KMS-11 (cell line): ENCODE results near the gene GGACT.

Source experiments
- H2AFZ ChIP-seq: fragments of 200-600 bp; sonication (generic); 2 replicates; pipeline ENCODE4 v1.6.1; 2016; ENCODE audit warnings: antibody characterized with exemption, mixed run types, low read depth
- H3K27ac ChIP-seq: fragments of 200-600 bp; sonication (generic); 2 replicates; pipeline ENCODE4 v1.6.1; 2016; ENCODE audit warnings: mild to moderate bottlenecking, mixed run types
- H3K27me3 ChIP-seq: fragments of 200-600 bp; sonication (generic); 2 replicates; pipeline ENCODE4 v1.6.1; 2017; ENCODE audit warnings: mild to moderate bottlenecking, low read depth, mixed run types, moderate library complexity; ENCODE audit not compliant: insufficient read depth
- H3K36me3 ChIP-seq: fragments of 200-600 bp; sonication (generic); 2 replicates; pipeline ENCODE4 v1.6.1; 2017; ENCODE audit warnings: mild to moderate bottlenecking, mixed run types; ENCODE audit not compliant: insufficient read depth
- H3K4me1 ChIP-seq: fragments of 200-600 bp; sonication (generic); 2 replicates; pipeline ENCODE4 v1.6.1; 2016; ENCODE audit warnings: mild to moderate bottlenecking, low read depth, mixed run types; ENCODE audit not compliant: poor library complexity, severe bottlenecking
- H3K4me2 ChIP-seq: fragments of 200-600 bp; sonication (generic); 2 replicates; pipeline ENCODE4 v1.7.0; 2016; ENCODE audit warnings: mild to moderate bottlenecking, mixed run types
- H3K4me3 ChIP-seq: fragments of 200-600 bp; sonication (generic); IDR thresholded peaks from 2 replicates; pipeline ENCODE4 v1.6.1; 2017; ENCODE audit warnings: low read depth, low read length, mixed read lengths; ENCODE audit not compliant: insufficient read depth
- H3K79me2 ChIP-seq: fragments of 200-600 bp; sonication (generic); 2 replicates; pipeline ENCODE4 v1.6.1; 2016; ENCODE audit warnings: low read depth, mixed run types; ENCODE audit not compliant: insufficient read depth
- H3K9ac ChIP-seq: fragments of 200-600 bp; sonication (generic); 2 replicates; pipeline ENCODE4 v1.6.1; 2016; ENCODE audit warnings: mild to moderate bottlenecking, mixed run types
- H4K20me1 ChIP-seq: fragments of 200-600 bp; sonication (generic); 2 replicates; pipeline ENCODE4 v1.6.1; 2016; ENCODE audit warnings: mild to moderate bottlenecking, mixed run types; ENCODE audit not compliant: insufficient read depth
- CTCF ChIP-seq: fragments of 200-600 bp; sonication (generic); conservative IDR thresholded peaks from 2 replicates; pipeline ENCODE4 v1.6.1; 2017; ENCODE audit warnings: low read depth, mild to moderate bottlenecking, antibody characterized with exemption, low read length, moderate library complexity, mixed read lengths

Gene GGACT

GRCh38 chr13:100560498-100561157, 28.0 kb downstream of the GGACT start:
- Histone ChIP-seq H3K9ac (no peak overlapping the region), H2AFZ (no peak overlapping the region), H4K20me1 (no peaks in the 10 kb centered on the region), H3K4me3 (no peak overlapping the region), H3K27ac (no peak overlapping the region), H3K79me2 (no peaks in the 10 kb centered on the region), H3K36me3 (no peaks in the 10 kb centered on the region), H3K27me3 (no peaks in the 10 kb centered on the region), H3K4me2 (no peak overlapping the region), H3K4me1 (peaks cover 23% of the 10 kb centered on the region)
- no peak for TF ChIP-seq CTCF

GRCh38 chr13:100559886-100560285, 28.7 kb downstream of the GGACT start:
- peaks cover 16% of the 10 kb centered on the region for H3K4me1 ChIP-seq
- no peak overlapping the region for H3K9ac ChIP-seq
- no peak overlapping the region for H3K4me3 ChIP-seq
- H4K20me1 ChIP-seq, result no peaks in the 10 kb centered on the region
- no peak overlapping the region for H3K4me2 ChIP-seq
- no peak overlapping the region for H2AFZ ChIP-seq
- no peak overlapping the region for H3K27ac ChIP-seq
- no peaks in the 10 kb centered on the region for H3K27me3 ChIP-seq
- no peaks in the 10 kb centered on the region for H3K36me3 ChIP-seq
- no peak for TF ChIP-seq CTCF
- no peaks in the 10 kb centered on the region for H3K79me2 ChIP-seq

- Histone ChIP-seq H3K4me1 (no peaks in the 10 kb centered on the region), H2AFZ (no peak overlapping the region), H3K9ac (no peak overlapping the region), H3K79me2 (no peaks in the 10 kb centered on the region), H4K20me1 (no peaks in the 10 kb centered on the region), H3K27me3 (no peaks in the 10 kb centered on the region), H3K4me2 (no peak overlapping the region), H3K27ac (no peak overlapping the region), H3K4me3 (no peak overlapping the region), H3K36me3 (no peaks in the 10 kb centered on the region)
- no peak for TF ChIP-seq CTCF
Measured at GRCh38 chr13:100552755-100553154, 35.8 kb downstream of the GGACT start.

- no peak for TF ChIP-seq CTCF
- H3K27me3 ChIP-seq, result no peaks in the 10 kb centered on the region
- H3K4me2 ChIP-seq, result no peak overlapping the region
- no peak overlapping the region for H2AFZ ChIP-seq
- H3K4me1 ChIP-seq, result no peaks in the 10 kb centered on the region
- H3K27ac ChIP-seq, result no peak overlapping the region
- H3K9ac ChIP-seq, result no peak overlapping the region
- H3K36me3 ChIP-seq, result no peaks in the 10 kb centered on the region
- no peaks in the 10 kb centered on the region for H3K79me2 ChIP-seq
- no peaks in the 10 kb centered on the region for H4K20me1 ChIP-seq
- no peak overlapping the region for H3K4me3 ChIP-seq
Measured at GRCh38 chr13:100549316-100549715, 39.3 kb downstream of the GGACT start.
